Heart left ventricle (tissue), 16 donors: Measurements from ENCODE around the gene LYRM2. TPM values are rescaled to one million over a fixed set of nuclear protein-coding genes. Genes with fewer than 3 reads are reported as not detected.
A peak's percentile ranks its signal among the peaks of the same experiment; 100 is the strongest.

Source experiments
- ATAC-seq, 4 donors: fragments of 200-7000 bp; cut with Tn5 transposase; one replicate each; pipeline ENCODE4 v1.9.1; 2020 to 2022; ENCODE audit warnings: moderate library complexity in 4 of 4, mild to moderate bottlenecking in 3 of 4, moderate number of reproducible peaks in 1 of 4
- DNase-seq, 5 donors: peaks; one replicate each; pipeline ENCODE4 v3.0.0-alpha.2; 2020
- H3K27ac ChIP-seq, 12 donors: fragments of 200-600 bp; sonication (generic) in 4 of 12; one replicate each; pipeline versions ENCODE4 v1.5.0 to v1.8.0; 2016 to 2022; ENCODE audit warnings: mild to moderate bottlenecking in 2 of 12
- H3K27me3 ChIP-seq, 9 donors: fragments of 200-600 bp; sonication (generic) in 2 of 9; one replicate each; pipeline versions ENCODE4 v1.5.1 to v1.8.0; 2016 to 2022; ENCODE audit warnings: mild to moderate bottlenecking in 3 of 9
- H3K36me3 ChIP-seq, 9 donors: fragments of 200-600 bp; sonication (generic) in 2 of 9; one replicate each; pipeline versions ENCODE4 v1.5.0 to v1.8.0; 2018 to 2022; ENCODE audit warnings: mild to moderate bottlenecking in 2 of 9
- H3K4me1 ChIP-seq, 12 donors: fragments of 200-600 bp; sonication (generic) in 4 of 12; one replicate each; pipeline versions ENCODE4 v1.5.0 to v1.8.0; 2016 to 2022; ENCODE audit warnings: mild to moderate bottlenecking in 3 of 12
- H3K4me3 ChIP-seq, 12 donors: fragments of 200-600 bp; sonication (generic) in 4 of 12; one replicate each; pipeline versions ENCODE4 v1.5.0 to v1.8.0; 2017 to 2022; ENCODE audit warnings: mild to moderate bottlenecking in 9 of 12, moderate library complexity in 4 of 12
- H3K9me3 ChIP-seq, 12 donors: fragments of 200-600 bp; sonication (generic) in 4 of 12; one replicate each; pipeline versions ENCODE4 v1.5.0 to v1.8.0; 2016 to 2022; ENCODE audit warnings: mild to moderate bottlenecking in 1 of 12
- CTCF ChIP-seq, 12 donors: fragments of 200-600 bp; sonication (generic) in 4 of 12; IDR thresholded peaks; one replicate each; pipeline versions ENCODE4 v1.5.0 to v1.8.0; 2018 to 2022; ENCODE audit warnings: antibody characterized with exemption in 12 of 12, mild to moderate bottlenecking in 5 of 12
- POLR2A ChIP-seq, 2 donors: fragments of 450-650 bp; IDR thresholded peaks; one replicate each; pipeline ENCODE4 v1.6.1; 2017; ENCODE audit warnings: antibody characterized with exemption in 2 of 2, mild to moderate bottlenecking in 2 of 2, moderate library complexity in 2 of 2
- WGBS, 4 donors: extraction: QIAGEN DNeasy Blood & Tissue Kit in 2 of 4; methylation state at CpG; one replicate each; pipeline versions ENCODE4 v1.1.5 to v1.1.7; 2013 to 2018; 5-methylcytosine and 5-hydroxymethylcytosine counted together
- intact Hi-C, 10 donors: fragments of 100-400 bp; cut with DNase I; formaldehyde crosslinking; loops; one replicate each; pipeline versions ENCODE4 v1.11.1 to v1.14.2; 2022
- polyA plus RNA-seq, 2 donors: library from polyadenylated mRNA; stranded (reverse); fragments of 200-250 nt; gene quantifications; one replicate each; pipeline ENCODE4 v1.2.3, GENCODE V29; 2013
- total RNA-seq, 9 donors: library from RNA; depleted of rRNA in 2 of 9; stranded (reverse); fragments of >200 nt in 2 of 9; fragmentation: NEBNext Ultra II Directional in 3 of 9; extraction: Animal tissue kit (Norgen Biotek cat#: 25700) in 3 of 9; gene quantifications; one replicate each; pipeline versions ENCODE4 v1.1.0 to v1.2.4, GENCODE V29; 2016 to 2023
- donor health status: ischemic (EF 13 %, LVEDD 7.1; RV severe dilation, severe dysfunction).
- donor health status: healthy with polysubstance abuse.
- donor health status: DM: no; HTN: yes; CAD: no.
- donor health status: DM: no; HTN: no; CAD: no.
- donor health status: ischemic (EF 25% LVEDD 6.9; RV normal size, moderate dysfunction).
- donor health status: ischemic (EF 25% LVEDD 5.7; RV mildly dilated, moderate dysfunction).
- donor health status: healthy.
- donor health status: DM: yes; HTN: yes; CAD: no.
- donor health status: ischemic (EF 35%, LVEDD 5.7; RV mildly dilated, moderate dysfunction).
- donor health status: nonischemic (EF 11% LVEDD 7.7; RV severe dilation, severe dysfunction).
- donor health status: DM: yes; HTN: yes; CAD: no.
- donor health status: PGD.
- donor health status: ischemic (EF 29% LVEDD 5.4; RV normal size, mild dysfunction).
- donor health status: nonischemic (EF 23%, LVEDD 6.1; RV moderate dilation, normal function).

Gene LYRM2
- total and polyA plus RNA-seq, 11 donors, result 15.2 to 50.0 (median 43.8) TPM

- intact Hi-C loops, result no loop called here
These were observed 32.5 kb upstream of the LYRM2 start for GRCh38 chr6:89670935-89671565.

GRCh38 chr6:89669002-89669401 lies 30.5 kb upstream of the LYRM2 start:
- no peak for DNase-seq
- TF ChIP-seq CTCF (IDR thresholded peaks at IDR 0.05), result no peak
- no peak for TF ChIP-seq POLR2A (IDR thresholded peaks at IDR 0.05)

More at GRCh38 chr6:89670935-89671565, 32.5 kb upstream of the LYRM2 start:
- ATAC-seq, result peak; percentile 70 to 85 (median 74)
- no peak for DNase-seq
- H3K4me3 ChIP-seq, result no peak overlapping the region
- H3K27me3 ChIP-seq, result no peaks in the 10 kb centered on the region
- H3K27ac ChIP-seq, result peak overlapping the region in 9 of 12 donors; percentile 12 to 62 (median 44)
- TF ChIP-seq POLR2A (IDR thresholded peaks at IDR 0.05) (no peak), CTCF (IDR thresholded peaks at IDR 0.05) (no peak)
- WGBS, 4 donors, result 69 to 75% (median 72%) methylated on average over 7 of the region's 7 CpGs
- no peaks in the 10 kb centered on the region for H3K9me3 ChIP-seq
- peaks cover 0 to 97% (median 77%) of the 10 kb centered on the region in 9 donors for H3K36me3 ChIP-seq
- H3K4me1 ChIP-seq, result peaks cover 0 to 38% (median 10%) of the 10 kb centered on the region in 12 donors

GRCh38 chr6:89667872-89668556 lies 29.5 kb upstream of the LYRM2 start:
- peaks cover 0 to 97% (median 74%) of the 10 kb centered on the region in 9 donors for H3K36me3 ChIP-seq

More at GRCh38 chr6:89669002-89669401, 30.5 kb upstream of the LYRM2 start:
- H3K36me3 ChIP-seq, result peaks cover 0 to 97% (median 74%) of the 10 kb centered on the region in 9 donors
- ATAC-seq, result peak in 2 of 4 donors; percentile 63 to 67
- H3K4me3 ChIP-seq, result no peak overlapping the region
- peak overlapping the region in 7 of 12 donors; percentile 7 to 56 (median 10) for H3K27ac ChIP-seq
- WGBS, 4 donors, result 43 to 51% (median 44%) methylated on average over 6 of the region's 6 CpGs
- H3K4me1 ChIP-seq, result peaks cover 0 to 28% (median 7%) of the 10 kb centered on the region in 12 donors
- no peaks in the 10 kb centered on the region for H3K9me3 ChIP-seq
- intact Hi-C loops, result no loop called here
- no peaks in the 10 kb centered on the region for H3K27me3 ChIP-seq

More at GRCh38 chr6:89667872-89668556, 29.5 kb upstream of the LYRM2 start:
- WGBS, 4 donors, result 80 to 86% (median 84%) methylated on average over 5 of the region's 5 CpGs
- Histone ChIP-seq H3K4me1 (peaks cover 0 to 28% (median 7%) of the 10 kb centered on the region in 12 donors), H3K27me3 (no peaks in the 10 kb centered on the region), H3K27ac (peak overlapping the region in 3 of 12 donors; percentile 8 to 56 (median 54)), H3K4me3 (no peak overlapping the region), H3K9me3 (no peaks in the 10 kb centered on the region)
- intact Hi-C loops, result no loop called here
- ATAC-seq (no peak), DNase-seq (no peak)
- TF ChIP-seq CTCF (IDR thresholded peaks at IDR 0.05) (no peak), POLR2A (IDR thresholded peaks at IDR 0.05) (no peak)
